Body of pancreas (tissue), 4 donors: Measurements from ENCODE around the gene PAN2. TPM values are rescaled to one million over a fixed set of nuclear protein-coding genes. Genes with fewer than 3 reads are reported as not detected.
"Not testable (repeated sequence)": the region's sequence is repeated elsewhere in the genome, so short reads cannot be mapped to it uniquely, and the experiment has no call there.

Experiments used
- ATAC-seq: fragments of 150-250 bp; one replicate; pipeline ENCODE4 v1.9.1; 2016
- DNase-seq, 4 donors: peaks; one replicate each; pipeline ENCODE4 v3.0.0-alpha.2; 2019
- H3K27ac ChIP-seq, 4 donors: fragments of 200-600 bp; sonication (generic); 1 replicate in 3 of 4; 2 replicates in 1 of 4; pipeline versions ENCODE4 v1.5.1 to v1.6.1; 2016 to 2019; ENCODE audit warnings: mild to moderate bottlenecking in 1 of 4, mixed read lengths in 1 of 4, moderate library complexity in 1 of 4
- H3K27me3 ChIP-seq, 2 donors: fragments of 200-600 bp; sonication (generic); one replicate each; pipeline ENCODE4 v1.6.0; 2016; ENCODE audit warnings: mild to moderate bottlenecking in 1 of 2
- H3K36me3 ChIP-seq, 2 donors: fragments of 200-600 bp; sonication (generic); replicated peaks in 1 of 2; 2 replicates each; pipeline ENCODE4 v1.5.1; 2016; ENCODE audit warnings: low read depth in 2 of 2; ENCODE audit not compliant: insufficient read depth in 1 of 2
- H3K4me1 ChIP-seq: fragments of 200-600 bp; sonication (generic); one replicate; pipeline ENCODE4 v1.6.0; 2016
- H3K4me3 ChIP-seq, 2 donors: fragments of 200-600 bp; sonication (generic); 1 replicate in 1 of 2; 2 replicates in 1 of 2; pipeline ENCODE4 v1.5.1; 2016 to 2019
- H3K9me3 ChIP-seq, 3 donors: fragments of 200-600 bp; sonication (generic); 1 replicate in 2 of 3; 2 replicates in 1 of 3; pipeline ENCODE4 v1.5.1; 2016
- CTCF ChIP-seq, 7 experiments: fragments of 450-650 bp in 4 of 7; fragments of 200-600 bp in 3 of 7; sonication (generic) in 3 of 7; IDR thresholded peaks; one replicate each; pipeline ENCODE4 v1.5.1; 2016 to 2019; ENCODE audit warnings: antibody characterized with exemption in 7 of 7
- POLR2A ChIP-seq, 3 donors: fragments of 450-650 bp; IDR thresholded peaks; one replicate each; pipeline ENCODE4 v1.6.1; 2016; ENCODE audit warnings: antibody characterized with exemption in 3 of 3, mild to moderate bottlenecking in 2 of 3
- WGBS, 2 donors: methylation state at CpG; one replicate each; pipeline ENCODE4 v1.1.5; 2017; 5-methylcytosine and 5-hydroxymethylcytosine counted together
- intact Hi-C: fragments of 100-400 bp; cut with DNase I; formaldehyde crosslinking; loops from one replicate; pipeline ENCODE4 v1.15.1; 2023
- total RNA-seq, 2 donors: library from RNA; depleted of rRNA; stranded (reverse); fragments of >200 nt; gene quantifications; one replicate each; pipeline ENCODE4 v1.1.0, GENCODE V29; 2016

The PAN2 gene
- total RNA-seq, 2 donors from 2014 or later: 47.2 to 59.0 TPM

DNA sequence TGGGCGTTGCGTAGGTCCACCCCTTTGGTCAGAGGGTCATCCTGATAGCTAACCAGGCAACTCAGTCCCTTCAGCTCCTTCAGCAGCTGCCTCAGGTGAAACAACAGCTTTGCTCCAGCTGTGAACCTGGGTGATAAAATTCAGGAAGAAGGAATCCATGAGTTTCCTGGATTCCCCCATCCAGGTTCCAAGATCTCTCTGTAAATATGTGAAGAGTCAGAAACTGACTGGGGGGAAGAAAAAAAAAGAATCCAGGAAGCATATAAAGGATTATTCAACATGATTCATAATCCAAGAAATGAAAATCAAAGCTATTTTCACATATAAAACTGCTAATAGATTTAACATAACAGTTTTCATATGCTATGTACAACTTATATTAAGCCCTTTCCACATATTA lies 17.5 kb upstream of the PAN2 start:
- no peak overlapping the region for H3K4me3 ChIP-seq
- H3K4me1 ChIP-seq: no peaks in the 10 kb centered on the region
- H3K36me3 ChIP-seq: peaks cover 48 to 69% of the 10 kb centered on the region in 2 donors
- H3K9me3 ChIP-seq: no peaks in the 10 kb centered on the region
- no peak for DNase-seq
- intact Hi-C loops: no loop called here
- WGBS, 2 donors: 79 to 91% methylated on average over 2 of the region's 2 CpGs
- no peak for ATAC-seq
- TF ChIP-seq POLR2A (IDR thresholded peaks at IDR 0.05): no peak
- TF ChIP-seq CTCF (IDR thresholded peaks at IDR 0.05): no peak
- H3K27ac ChIP-seq: no peak overlapping the region
- H3K27me3 ChIP-seq: no peaks in the 10 kb centered on the region

GRCh38 chr12:56350662-56351061 lies 16.9 kb upstream of the PAN2 start:
- Histone ChIP-seq H3K27me3 (no peaks in the 10 kb centered on the region), H3K36me3 (peaks cover 48 to 67% of the 10 kb centered on the region in 2 donors), H3K4me3 (no peak overlapping the region), H3K27ac (no peak overlapping the region), H3K4me1 (no peaks in the 10 kb centered on the region), H3K9me3 (no peaks in the 10 kb centered on the region)
- intact Hi-C loops: no loop called here
- TF ChIP-seq POLR2A (IDR thresholded peaks at IDR 0.05) (no peak), CTCF (IDR thresholded peaks at IDR 0.05) (no peak)
- DNase-seq (no peak), ATAC-seq (no peak)
- WGBS, 2 donors: 93 to 95% methylated on average over 2 of the region's 2 CpGs

- no peak for TF ChIP-seq CTCF (IDR thresholded peaks at IDR 0.05)
- no peak for TF ChIP-seq POLR2A (IDR thresholded peaks at IDR 0.05)
- Histone ChIP-seq H3K36me3 (peaks cover 41 to 56% of the 10 kb centered on the region in 2 donors), H3K27ac (no peak overlapping the region), H3K9me3 (no peaks in the 10 kb centered on the region), H3K27me3 (no peaks in the 10 kb centered on the region), H3K4me3 (no peak overlapping the region), H3K4me1 (no peaks in the 10 kb centered on the region)
- ATAC-seq: no peak
- intact Hi-C loops: no loop called here
- no peak for DNase-seq
- 92 to 98% methylated on average over 5 of the region's 5 CpGs for WGBS, 2 donors
These were observed 15.0 kb upstream of the PAN2 start for GRCh38 chr12:56348776-56349175.

DNA sequence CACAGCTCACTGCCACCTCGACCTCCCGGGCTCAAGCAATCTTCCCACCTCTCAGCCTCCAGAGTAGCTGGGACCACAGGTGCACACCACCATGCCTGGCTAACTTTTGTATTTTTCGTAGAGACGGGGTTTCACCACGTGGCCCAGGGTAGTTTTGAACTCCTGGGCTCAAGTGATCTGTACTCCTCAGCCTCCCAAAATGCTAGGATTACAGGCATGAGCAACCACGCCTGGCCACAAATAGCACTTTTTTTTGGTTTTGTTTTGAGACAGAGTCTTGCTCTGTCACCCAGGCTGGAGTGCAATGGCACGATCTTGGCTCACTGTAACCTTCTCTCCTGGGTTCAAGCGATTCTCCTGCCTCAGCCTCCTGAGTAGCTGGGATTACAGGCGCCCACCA lies 13.5 kb upstream of the PAN2 start:
- WGBS, 2 donors: 85 to 90% methylated on average over 9 of the region's 9 CpGs
- H3K9me3 ChIP-seq, intact Hi-C loops, H3K4me3 ChIP-seq, H3K4me1 ChIP-seq, H3K27ac ChIP-seq, ATAC-seq, DNase-seq, H3K27me3 ChIP-seq: not testable (repeated sequence)
- peaks cover 47 to 56% of the 10 kb centered on the region in 2 donors for H3K36me3 ChIP-seq

GRCh38 chr12:56346675-56347074 lies 12.9 kb upstream of the PAN2 start:
- intact Hi-C loops: no loop called here
- 74 to 90% methylated on average over 5 to 7 of the region's 7 CpGs for WGBS, 2 donors
- Histone ChIP-seq H3K9me3 (no peaks in the 10 kb centered on the region), H3K36me3 (peaks cover 46 to 55% of the 10 kb centered on the region in 2 donors), H3K27me3 (no peaks in the 10 kb centered on the region), H3K27ac (no peak overlapping the region), H3K4me1 (no peaks in the 10 kb centered on the region), H3K4me3 (no peak overlapping the region)
- TF ChIP-seq POLR2A (IDR thresholded peaks at IDR 0.05) (no peak), CTCF (IDR thresholded peaks at IDR 0.05) (no peak)
- ATAC-seq (peak; percentile 38), DNase-seq (peak in 1 of 4 donors; percentile 17)

DNA sequence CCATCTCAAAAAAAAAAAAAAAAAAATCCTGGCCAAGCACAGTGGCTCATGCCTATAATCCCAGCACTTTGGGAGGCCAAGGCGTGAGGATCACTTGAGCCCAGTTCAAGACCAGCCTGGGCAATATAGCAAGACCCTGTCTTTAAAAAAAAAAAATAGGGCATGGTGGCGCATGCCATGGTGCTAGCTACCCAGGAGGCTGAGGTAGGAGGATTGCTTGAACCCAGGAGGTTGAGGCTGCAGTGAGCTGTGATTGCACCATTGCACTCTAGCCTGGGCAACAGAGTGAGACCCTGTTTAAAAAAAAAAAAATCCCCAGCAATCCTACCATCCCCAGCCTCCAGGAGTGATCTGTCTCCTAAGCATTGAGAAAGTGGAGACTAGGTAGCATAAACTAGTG lies 8.5 kb upstream of the PAN2 start:
- intact Hi-C loops, ATAC-seq, H3K27me3 ChIP-seq, H3K27ac ChIP-seq, H3K4me1 ChIP-seq, H3K9me3 ChIP-seq, H3K4me3 ChIP-seq, DNase-seq: not testable (repeated sequence)
- peaks cover 11 to 21% of the 10 kb centered on the region in 2 donors for H3K36me3 ChIP-seq
- WGBS, 2 donors: 97 to 100% methylated on average over 2 of the region's 2 CpGs
